Vagina (tissue), 2 donors: ENCODE measurements around the gene NAAA.

Experiments
- POLR2AphosphoS5 ChIP-seq, 2 donors: sonication (generic); formaldehyde crosslinking; IDR thresholded peaks; one replicate each; pipeline ENCODE4 v1.9.0; 2017; ENCODE audit warnings: antibody characterized with exemption in 2 of 2, mild to moderate bottlenecking in 2 of 2, low read depth in 1 of 2; ENCODE audit not compliant: insufficient read depth in 1 of 2
- TF ChIP-seq, protein P1 (sequence below), 3 experiments: fragments of 450-650 bp in 2 of 3; fragments of 200-600 bp in 1 of 3; sonication (generic) in 1 of 3; IDR thresholded peaks; one replicate each; pipeline ENCODE4 v1.5.1; 2017 to 2019; ENCODE audit warnings: antibody characterized with exemption in 3 of 3, mild to moderate bottlenecking in 2 of 3, moderate library complexity in 2 of 3

DNA sequence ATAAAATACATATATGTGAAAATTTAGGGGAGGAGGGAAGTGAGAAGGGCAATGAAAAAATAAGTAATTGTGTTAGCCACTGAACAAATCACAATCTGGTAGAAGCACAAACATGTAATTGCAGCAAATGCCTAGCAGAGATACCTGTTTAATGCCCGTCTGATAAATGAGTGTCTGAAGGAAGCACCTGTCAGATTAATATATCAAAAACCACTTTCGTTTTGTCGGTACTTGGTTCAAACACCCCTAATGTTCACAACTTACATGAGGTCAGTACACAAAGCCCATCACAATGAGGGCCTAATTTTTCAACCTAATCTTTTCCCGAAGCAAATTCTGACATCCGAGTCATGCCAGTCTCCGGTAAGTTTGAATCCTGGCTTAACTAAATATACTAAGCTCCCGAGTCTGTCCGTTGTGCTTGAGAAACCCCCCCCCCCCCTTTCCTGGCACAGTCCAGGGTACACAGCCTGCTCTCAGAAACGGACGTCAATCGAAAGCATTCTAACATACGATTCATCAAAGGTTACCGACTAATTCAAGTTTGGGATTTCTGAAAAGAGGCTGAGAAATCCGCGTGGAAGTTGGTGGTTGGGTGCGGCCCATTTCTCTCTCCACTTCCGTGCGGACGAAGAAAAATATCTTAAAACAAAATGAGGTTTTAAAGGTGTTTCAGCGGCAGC, 49.2 kb upstream of the NAAA start:
- TF ChIP-seq, protein P1, sequence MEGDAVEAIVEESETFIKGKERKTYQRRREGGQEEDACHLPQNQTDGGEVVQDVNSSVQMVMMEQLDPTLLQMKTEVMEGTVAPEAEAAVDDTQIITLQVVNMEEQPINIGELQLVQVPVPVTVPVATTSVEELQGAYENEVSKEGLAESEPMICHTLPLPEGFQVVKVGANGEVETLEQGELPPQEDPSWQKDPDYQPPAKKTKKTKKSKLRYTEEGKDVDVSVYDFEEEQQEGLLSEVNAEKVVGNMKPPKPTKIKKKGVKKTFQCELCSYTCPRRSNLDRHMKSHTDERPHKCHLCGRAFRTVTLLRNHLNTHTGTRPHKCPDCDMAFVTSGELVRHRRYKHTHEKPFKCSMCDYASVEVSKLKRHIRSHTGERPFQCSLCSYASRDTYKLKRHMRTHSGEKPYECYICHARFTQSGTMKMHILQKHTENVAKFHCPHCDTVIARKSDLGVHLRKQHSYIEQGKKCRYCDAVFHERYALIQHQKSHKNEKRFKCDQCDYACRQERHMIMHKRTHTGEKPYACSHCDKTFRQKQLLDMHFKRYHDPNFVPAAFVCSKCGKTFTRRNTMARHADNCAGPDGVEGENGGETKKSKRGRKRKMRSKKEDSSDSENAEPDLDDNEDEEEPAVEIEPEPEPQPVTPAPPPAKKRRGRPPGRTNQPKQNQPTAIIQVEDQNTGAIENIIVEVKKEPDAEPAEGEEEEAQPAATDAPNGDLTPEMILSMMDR (IDR thresholded peaks at IDR 0.05) = no peak
- no peak for TF ChIP-seq POLR2AphosphoS5 (IDR thresholded peaks at IDR 0.05; ENCODE audit: insufficient read depth in 1 of 2, low read depth in 1 of 2)
